ENCODE data around the gene HOMER2. TPM values are rescaled to one million over a fixed set of nuclear protein-coding genes. Genes with fewer than 3 reads are reported as not detected.
"Not testable (repeated sequence)": the region's sequence is repeated elsewhere in the genome, so short reads cannot be mapped to it uniquely, and the experiment has no call there.

The HOMER2 gene
- total RNA-seq, 1 donor, result 11.6 TPM

DNA sequence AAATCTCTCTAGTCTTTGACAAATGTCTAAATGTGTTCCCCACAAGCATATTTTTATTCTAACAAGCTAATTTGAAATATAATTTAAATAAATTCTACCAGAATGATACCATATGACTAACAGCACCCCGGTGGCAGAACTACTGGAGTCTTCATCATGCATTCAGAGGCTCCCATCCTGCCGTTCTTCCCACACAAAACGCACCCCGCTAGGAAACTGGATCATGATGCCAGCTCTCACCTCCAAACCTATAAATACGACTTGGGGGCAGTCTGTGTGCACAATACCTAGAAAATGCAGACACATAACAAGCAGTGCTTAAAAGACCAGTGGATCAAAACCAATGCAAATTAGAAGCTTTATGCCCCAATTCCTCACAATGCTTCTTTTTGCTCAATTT is 8.5 kb downstream of the HOMER2 start:
- Histone ChIP-seq H3K4me1 (ENCODE audit: insufficient read depth, low read length) (peaks cover 8% of the 10 kb centered on the region), H3K9me3 (ENCODE audit: low read depth, low read length) (no peaks in the 10 kb centered on the region), H3K4me3 (ENCODE audit: insufficient read depth, low read length) (no peak overlapping the region), H3K27ac (ENCODE audit: low read depth, low read length) (no peak overlapping the region), H3K36me3 (ENCODE audit: insufficient read depth, low read length) (no peaks in the 10 kb centered on the region), H3K79me2 (ENCODE audit: insufficient read depth, low read length) (no peaks in the 10 kb centered on the region), H3K4me2 (ENCODE audit: insufficient read depth, low read length) (no peak overlapping the region), H3K27me3 (ENCODE audit: insufficient read depth, low read length) (no peaks in the 10 kb centered on the region), H2AFZ (ENCODE audit: low read length) (no peak overlapping the region), H4K20me1 (ENCODE audit: insufficient read depth, low read length) (no peaks in the 10 kb centered on the region)
- no peak for DNase-seq (ENCODE audit: insufficient read length, low spot score, missing footprints)
- TF ChIP-seq CTCF (IDR thresholded peaks at IDR 0.05; ENCODE audit: extremely low read depth, low read depth, low read length), result no peak

DNA sequence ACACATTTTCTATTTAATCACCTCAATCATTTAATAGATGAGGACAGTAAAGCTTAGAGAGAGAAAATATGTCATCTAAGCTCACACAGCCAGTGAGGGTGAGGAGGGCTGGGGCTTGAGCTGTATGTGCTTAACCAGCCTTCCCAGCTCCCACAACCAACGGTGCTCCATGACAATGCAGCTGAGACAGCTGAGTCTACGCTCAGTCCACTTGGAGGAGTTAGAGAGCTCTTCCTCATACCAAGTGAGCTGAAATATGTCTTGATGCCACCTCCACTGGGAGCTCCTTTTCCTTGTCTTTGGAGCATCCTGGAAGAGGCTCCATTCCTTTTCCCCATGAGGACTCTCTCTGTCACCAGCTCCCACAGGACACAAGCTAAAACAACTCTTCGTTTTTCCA is 9.3 kb downstream of the HOMER2 start:
- Histone ChIP-seq H2AFZ (ENCODE audit: low read length) (no peak overlapping the region), H3K27me3 (ENCODE audit: insufficient read depth, low read length) (no peaks in the 10 kb centered on the region), H4K20me1 (ENCODE audit: insufficient read depth, low read length) (no peaks in the 10 kb centered on the region), H3K36me3 (ENCODE audit: insufficient read depth, low read length) (no peaks in the 10 kb centered on the region), H3K27ac (ENCODE audit: low read depth, low read length) (no peak overlapping the region), H3K4me2 (ENCODE audit: insufficient read depth, low read length) (no peak overlapping the region), H3K9me3 (ENCODE audit: low read depth, low read length) (no peaks in the 10 kb centered on the region), H3K79me2 (ENCODE audit: insufficient read depth, low read length) (no peaks in the 10 kb centered on the region), H3K4me3 (ENCODE audit: insufficient read depth, low read length) (no peak overlapping the region), H3K4me1 (ENCODE audit: insufficient read depth, low read length) (peaks cover 8% of the 10 kb centered on the region)
- no peak for DNase-seq (ENCODE audit: insufficient read length, low spot score, missing footprints)
- no peak for TF ChIP-seq CTCF (IDR thresholded peaks at IDR 0.05; ENCODE audit: extremely low read depth, low read depth, low read length)

- Histone ChIP-seq H2AFZ (ENCODE audit: low read length) (no peak overlapping the region), H4K20me1 (ENCODE audit: insufficient read depth, low read length) (no peaks in the 10 kb centered on the region), H3K4me2 (ENCODE audit: insufficient read depth, low read length) (peak overlapping the region; percentile 10), H3K79me2 (ENCODE audit: insufficient read depth, low read length) (no peaks in the 10 kb centered on the region), H3K9me3 (ENCODE audit: low read depth, low read length) (no peaks in the 10 kb centered on the region), H3K27me3 (ENCODE audit: insufficient read depth, low read length) (no peaks in the 10 kb centered on the region), H3K27ac (ENCODE audit: low read depth, low read length) (no peak overlapping the region), H3K4me1 (ENCODE audit: insufficient read depth, low read length) (peaks cover 8% of the 10 kb centered on the region), H3K36me3 (ENCODE audit: insufficient read depth, low read length) (no peaks in the 10 kb centered on the region), H3K4me3 (ENCODE audit: insufficient read depth, low read length) (no peak overlapping the region)
- peak; percentile 85 for DNase-seq (ENCODE audit: insufficient read length, low spot score, missing footprints)
- TF ChIP-seq CTCF (IDR thresholded peaks at IDR 0.05; ENCODE audit: extremely low read depth, low read depth, low read length), result no peak
These were observed 9.8 kb downstream of the HOMER2 start for GRCh38 chr15:82942691-82943090.

GRCh38 chr15:82939678-82940077 is 12.8 kb downstream of the HOMER2 start:
- not testable (repeated sequence) for H3K4me3 ChIP-seq (ENCODE audit: insufficient read depth, low read length); H3K36me3 ChIP-seq (ENCODE audit: insufficient read depth, low read length); H4K20me1 ChIP-seq (ENCODE audit: insufficient read depth, low read length); H3K79me2 ChIP-seq (ENCODE audit: insufficient read depth, low read length); H3K9me3 ChIP-seq (ENCODE audit: low read depth, low read length); H3K27ac ChIP-seq (ENCODE audit: low read depth, low read length); H2AFZ ChIP-seq (ENCODE audit: low read length); H3K4me2 ChIP-seq (ENCODE audit: insufficient read depth, low read length); H3K27me3 ChIP-seq (ENCODE audit: insufficient read depth, low read length); DNase-seq (ENCODE audit: insufficient read length, low spot score, missing footprints)
- peaks cover 10% of the 10 kb centered on the region for H3K4me1 ChIP-seq (ENCODE audit: insufficient read depth, low read length)

DNA sequence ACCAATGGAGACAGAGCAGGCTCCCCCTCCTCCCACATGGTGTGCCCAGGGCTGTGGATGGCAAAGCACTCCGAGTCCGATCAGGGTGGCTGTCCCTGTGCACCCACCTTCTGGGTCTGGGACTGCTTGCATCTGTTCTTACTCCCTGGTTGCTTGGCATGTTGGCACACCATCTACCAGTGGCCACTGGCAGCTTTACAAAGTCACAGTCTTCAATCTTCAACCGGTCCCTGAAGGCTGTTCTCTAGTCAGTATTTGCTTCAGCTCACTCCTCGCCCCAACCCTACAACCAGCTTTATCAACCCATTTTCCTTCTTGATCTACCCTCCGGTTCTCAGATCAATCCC is 14.8 kb downstream of the HOMER2 start:
- Histone ChIP-seq H2AFZ (ENCODE audit: low read length) (no peak overlapping the region), H3K79me2 (ENCODE audit: insufficient read depth, low read length) (no peaks in the 10 kb centered on the region), H3K9me3 (ENCODE audit: low read depth, low read length) (no peaks in the 10 kb centered on the region), H3K27ac (ENCODE audit: low read depth, low read length) (no peak overlapping the region), H4K20me1 (ENCODE audit: insufficient read depth, low read length) (no peaks in the 10 kb centered on the region), H3K4me3 (ENCODE audit: insufficient read depth, low read length) (no peak overlapping the region), H3K4me1 (ENCODE audit: insufficient read depth, low read length) (peaks cover 7% of the 10 kb centered on the region), H3K36me3 (ENCODE audit: insufficient read depth, low read length) (no peaks in the 10 kb centered on the region), H3K27me3 (ENCODE audit: insufficient read depth, low read length) (no peaks in the 10 kb centered on the region), H3K4me2 (ENCODE audit: insufficient read depth, low read length) (no peak overlapping the region)
- no peak for DNase-seq (ENCODE audit: insufficient read length, low spot score, missing footprints)
- no peak for TF ChIP-seq CTCF (IDR thresholded peaks at IDR 0.05; ENCODE audit: extremely low read depth, low read depth, low read length)

All from osteoblast (primary cell).